Measurements from ENCODE around the gene RBM33.
A peak's percentile ranks its signal among the peaks of the same experiment; 100 is the strongest.

Gene RBM33

DNA sequence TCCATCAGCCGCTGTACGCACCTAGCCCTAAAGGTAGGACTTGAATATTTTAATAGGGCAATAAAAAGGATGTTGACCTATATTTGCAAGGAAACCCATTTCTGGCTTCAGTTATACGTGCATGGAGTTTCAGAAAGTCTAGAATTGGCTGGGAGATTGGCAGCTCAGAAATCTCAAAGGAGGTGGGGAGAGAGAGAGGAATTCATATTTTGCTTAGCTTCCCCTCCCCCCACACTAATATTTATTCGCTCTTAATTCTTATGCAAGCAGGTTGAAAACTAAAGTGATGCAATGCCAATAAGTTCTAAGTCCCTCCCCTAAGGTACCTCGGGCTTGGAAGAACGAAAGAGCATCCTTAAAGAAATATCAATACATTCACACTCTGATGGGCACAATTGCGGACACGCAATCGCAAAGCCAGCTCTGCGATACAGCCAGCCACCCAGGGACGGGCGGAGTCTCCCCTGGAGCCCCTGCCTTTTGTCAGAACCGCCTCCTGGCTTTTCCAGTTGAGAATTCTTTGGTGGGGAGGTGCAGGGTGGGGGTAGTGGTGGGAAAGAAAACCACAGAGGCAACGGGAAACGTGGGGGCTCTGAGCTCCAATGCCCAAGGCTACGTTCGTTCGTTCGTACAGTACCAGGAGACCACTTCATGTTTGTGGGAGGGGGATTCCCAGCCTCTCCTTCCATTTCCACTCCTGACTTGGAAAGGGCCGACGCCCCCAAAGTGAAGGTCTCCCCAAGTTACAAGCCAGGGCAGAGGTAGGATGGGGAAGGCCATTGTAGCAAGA, 166.5 kb downstream of the RBM33 start:
- TF ChIP-seq Cebpa-rat (IDR thresholded peaks at IDR 0.05): no peak
- peaks cover 27 to 47% (median 37%) of the 10 kb centered on the region in 10 experiments for H3K4me1 ChIP-seq
- peaks cover 94 to 99% (median 98%) of the 10 kb centered on the region in 11 experiments for H3K27me3 ChIP-seq
- H4K20me1 ChIP-seq: peaks cover 0 to 83% (median 63%) of the 10 kb centered on the region in 11 experiments; a peak in 18 of 22 replicates
- no peaks in the 10 kb centered on the region for H3K36me3 ChIP-seq
- peaks cover 0 to 4% (median 0%) of the 10 kb centered on the region in 11 experiments; a peak in 2 of 22 replicates for H3K9me3 ChIP-seq (replicated peaks in 1 of 11)
- H3K4me3 ChIP-seq: no peak overlapping the region
- no peak overlapping the region for H3K9ac ChIP-seq
- H3K4me2 ChIP-seq: peak overlapping the region in 1 of 11 experiments; percentile 73; a peak in 1 of 22 replicates
- H3K27ac ChIP-seq: no peak overlapping the region

DNA sequence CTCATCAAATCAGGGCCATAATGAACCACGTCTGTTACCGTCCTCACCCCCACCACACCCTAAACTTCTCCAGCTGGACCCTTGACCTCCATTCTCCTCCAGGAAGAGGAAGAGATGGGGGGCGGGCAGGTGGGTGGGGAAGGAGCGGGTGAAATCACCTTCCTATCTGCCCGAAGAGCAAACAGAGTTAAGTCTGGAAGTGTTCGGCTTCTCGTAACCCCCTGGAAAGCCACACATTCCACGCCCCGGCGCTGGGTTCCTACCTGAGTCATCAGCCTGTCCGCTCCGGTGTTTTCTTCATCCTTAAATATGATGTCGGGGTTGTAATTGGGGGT, 167.1 kb downstream of the RBM33 start:
- H3K36me3 ChIP-seq: no peaks in the 10 kb centered on the region
- H3K4me2 ChIP-seq: peak overlapping the region in 6 of 11 experiments; percentile 28 to 73 (median 52); a peak in 10 of 22 replicates
- peaks cover 27 to 46% (median 37%) of the 10 kb centered on the region in 10 experiments for H3K4me1 ChIP-seq
- peaks cover 0 to 82% (median 58%) of the 10 kb centered on the region in 11 experiments; a peak in 18 of 22 replicates for H4K20me1 ChIP-seq
- peak overlapping the region in 1 of 10 experiments; percentile 13; a peak in 1 of 20 replicates for H3K4me3 ChIP-seq
- H3K9me3 ChIP-seq (replicated peaks in 1 of 11): peaks cover 0 to 4% (median 0%) of the 10 kb centered on the region in 11 experiments; a peak in 2 of 22 replicates
- peaks cover 88 to 99% (median 96%) of the 10 kb centered on the region in 11 experiments for H3K27me3 ChIP-seq
- no peak overlapping the region for H3K27ac ChIP-seq
- H3K9ac ChIP-seq: no peak overlapping the region
- no peak for TF ChIP-seq Cebpa-rat (IDR thresholded peaks at IDR 0.05)

DNA sequence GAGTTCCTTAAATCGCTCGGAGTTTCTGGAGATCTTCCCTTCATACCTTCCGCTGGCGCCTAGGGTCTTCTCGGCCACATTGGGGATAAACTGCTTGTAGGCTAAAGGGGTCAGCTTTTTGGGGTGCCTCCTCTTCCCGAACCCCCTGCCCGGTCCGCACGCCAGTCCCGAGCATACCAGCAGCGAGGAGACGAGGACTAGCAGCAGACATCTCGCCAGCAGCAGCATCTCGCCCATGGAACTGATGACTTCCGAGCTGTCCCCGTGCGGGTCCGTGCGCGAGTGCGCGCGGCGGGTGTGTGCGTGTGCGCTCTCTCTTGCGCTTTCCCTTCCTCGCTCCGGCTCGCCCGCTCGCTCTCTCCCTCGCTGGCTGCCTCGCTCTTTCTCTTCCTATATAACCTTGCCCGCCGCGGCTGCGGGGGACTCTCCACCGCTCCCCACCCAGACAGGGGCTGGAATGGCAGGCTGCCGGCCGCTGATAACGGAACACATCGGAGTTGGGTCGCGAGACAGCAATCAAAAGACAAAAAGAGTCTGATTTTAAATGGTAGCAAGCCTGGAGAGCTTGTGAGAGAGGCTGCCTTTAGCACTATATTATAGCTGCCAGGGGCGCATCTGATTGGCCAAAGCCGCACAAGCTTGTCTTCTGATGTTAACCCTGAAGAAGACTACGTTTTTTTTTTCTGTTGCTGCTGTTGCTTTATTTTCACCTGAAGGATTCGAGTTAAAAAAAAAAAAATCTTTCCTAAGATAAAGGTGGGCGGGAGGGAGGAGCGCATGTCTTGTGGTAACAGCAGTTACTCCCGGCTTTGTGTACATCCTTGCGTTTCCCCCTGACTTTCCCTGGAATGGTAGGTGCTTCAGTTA, 167.7 kb downstream of the RBM33 start, which contains the start of gene SHH:
TSS of gene SHH (minus strand) at position 569 of the 867 bp plus-strand sequence. CDS start at position 228, 341 bp downstream.
- H3K36me3 ChIP-seq: no peaks in the 10 kb centered on the region
- no peak within 1 kb of the TSS for H3K9ac ChIP-seq
- peaks cover 0 to 8% (median 1%) of the 10 kb centered on the region in 11 experiments; a peak in 15 of 22 replicates for H3K9me3 ChIP-seq (replicated peaks in 1 of 11)
- peak within 1 kb of the TSS in 10 of 11 experiments; percentile 16 to 73 (median 41); a peak in 15 of 22 replicates for H3K4me2 ChIP-seq
- TF ChIP-seq Cebpa-rat (IDR thresholded peaks at IDR 0.05): no peak
- peak within 1 kb of the TSS in 3 of 10 experiments; percentile 13 to 24 (median 18); a peak in 3 of 20 replicates for H3K4me3 ChIP-seq
- H3K4me1 ChIP-seq: peaks cover 25 to 40% (median 33%) of the 10 kb centered on the region in 10 experiments
- peaks cover 0 to 76% (median 56%) of the 10 kb centered on the region in 11 experiments; a peak in 18 of 22 replicates for H4K20me1 ChIP-seq
- H3K27ac ChIP-seq: no peak within 1 kb of the TSS
- peaks cover 82 to 98% (median 90%) of the 10 kb centered on the region in 11 experiments for H3K27me3 ChIP-seq

DNA sequence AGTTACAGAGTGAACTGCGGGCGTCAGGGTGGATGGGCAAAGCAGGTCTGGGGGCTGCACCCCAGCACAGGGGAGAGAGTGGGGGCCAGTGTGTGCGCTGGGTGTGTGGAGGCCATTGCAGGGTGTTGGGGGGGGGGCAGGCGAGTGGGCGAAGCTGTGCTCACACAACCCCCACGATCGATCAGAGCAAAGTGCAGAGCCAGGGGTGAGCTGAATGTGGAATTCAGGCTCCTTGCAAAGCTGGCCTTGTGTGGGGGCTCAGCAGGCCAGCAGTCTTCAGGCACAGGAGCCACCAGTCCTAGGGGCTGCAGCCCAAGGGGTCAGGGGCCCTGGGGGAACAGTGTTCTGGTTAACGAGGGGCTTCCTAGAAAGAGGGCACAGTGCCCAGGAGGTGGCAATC, 168.7 kb downstream of the RBM33 start:
- Histone ChIP-seq H3K9ac (no peak overlapping the region), H3K4me2 (no peak overlapping the region), H3K36me3 (no peaks in the 10 kb centered on the region), H3K27ac (no peak overlapping the region), H3K27me3 (peaks cover 77 to 97% (median 81%) of the 10 kb centered on the region in 11 experiments), H3K4me1 (peaks cover 15 to 33% (median 24%) of the 10 kb centered on the region in 10 experiments), H4K20me1 (peaks cover 0 to 72% (median 54%) of the 10 kb centered on the region in 11 experiments; a peak in 18 of 22 replicates), H3K4me3 (no peak overlapping the region), H3K9me3 (replicated peaks in 1 of 11) (peaks cover 6 to 18% (median 10%) of the 10 kb centered on the region in 11 experiments; a peak in 19 of 22 replicates)
- TF ChIP-seq Cebpa-rat (IDR thresholded peaks at IDR 0.05): no peak

DNA sequence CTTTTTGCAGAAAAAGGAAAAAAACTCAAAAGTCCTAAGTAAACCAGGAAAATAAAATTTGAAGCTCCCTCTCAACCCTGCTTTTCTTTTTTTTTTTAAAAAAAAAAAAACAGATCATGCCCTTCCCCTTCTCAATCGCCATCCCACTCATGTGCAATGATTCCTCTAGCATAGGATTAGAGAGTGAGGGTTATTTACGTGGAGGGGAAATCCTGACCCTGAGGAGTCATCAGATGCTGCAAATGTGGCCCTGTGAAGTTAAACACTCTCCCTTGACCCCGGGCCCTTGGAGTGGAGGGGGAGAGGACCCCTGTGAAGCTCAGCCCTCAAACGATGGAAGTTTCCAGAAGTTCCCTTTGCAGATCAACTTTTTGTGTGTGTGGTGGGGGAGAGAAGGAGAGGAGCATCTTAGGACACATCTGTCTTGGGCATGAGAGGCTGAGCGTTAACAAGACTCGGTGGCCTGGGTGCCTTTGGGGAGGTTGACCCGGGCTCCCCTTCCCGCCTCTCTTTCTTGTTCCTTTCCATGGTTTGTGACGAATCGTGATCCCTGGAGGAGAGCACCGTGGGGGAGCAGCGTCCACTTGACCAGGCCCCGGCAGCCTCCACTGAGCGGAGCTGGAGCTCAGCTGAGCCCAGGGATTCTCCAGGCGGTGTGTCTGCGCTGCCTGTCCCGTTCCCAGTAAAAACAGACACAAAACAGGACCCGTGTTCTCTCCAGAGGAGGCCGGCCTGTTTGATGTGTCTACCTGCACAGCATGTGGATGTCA, 169.3 kb downstream of the RBM33 start:
- Histone ChIP-seq H3K27ac (no peak overlapping the region), H3K36me3 (no peaks in the 10 kb centered on the region), H3K4me1 (peaks cover 9 to 33% (median 24%) of the 10 kb centered on the region in 10 experiments), H3K4me2 (no peak overlapping the region), H3K27me3 (peaks cover 71 to 96% (median 78%) of the 10 kb centered on the region in 11 experiments), H3K9ac (no peak overlapping the region), H3K9me3 (replicated peaks in 1 of 11) (peaks cover 6 to 19% (median 10%) of the 10 kb centered on the region in 11 experiments; a peak in 19 of 22 replicates), H4K20me1 (peaks cover 0 to 66% (median 48%) of the 10 kb centered on the region in 11 experiments; a peak in 18 of 22 replicates), H3K4me3 (no peak overlapping the region)
- TF ChIP-seq Cebpa-rat (IDR thresholded peaks at IDR 0.05): no peak

DNA sequence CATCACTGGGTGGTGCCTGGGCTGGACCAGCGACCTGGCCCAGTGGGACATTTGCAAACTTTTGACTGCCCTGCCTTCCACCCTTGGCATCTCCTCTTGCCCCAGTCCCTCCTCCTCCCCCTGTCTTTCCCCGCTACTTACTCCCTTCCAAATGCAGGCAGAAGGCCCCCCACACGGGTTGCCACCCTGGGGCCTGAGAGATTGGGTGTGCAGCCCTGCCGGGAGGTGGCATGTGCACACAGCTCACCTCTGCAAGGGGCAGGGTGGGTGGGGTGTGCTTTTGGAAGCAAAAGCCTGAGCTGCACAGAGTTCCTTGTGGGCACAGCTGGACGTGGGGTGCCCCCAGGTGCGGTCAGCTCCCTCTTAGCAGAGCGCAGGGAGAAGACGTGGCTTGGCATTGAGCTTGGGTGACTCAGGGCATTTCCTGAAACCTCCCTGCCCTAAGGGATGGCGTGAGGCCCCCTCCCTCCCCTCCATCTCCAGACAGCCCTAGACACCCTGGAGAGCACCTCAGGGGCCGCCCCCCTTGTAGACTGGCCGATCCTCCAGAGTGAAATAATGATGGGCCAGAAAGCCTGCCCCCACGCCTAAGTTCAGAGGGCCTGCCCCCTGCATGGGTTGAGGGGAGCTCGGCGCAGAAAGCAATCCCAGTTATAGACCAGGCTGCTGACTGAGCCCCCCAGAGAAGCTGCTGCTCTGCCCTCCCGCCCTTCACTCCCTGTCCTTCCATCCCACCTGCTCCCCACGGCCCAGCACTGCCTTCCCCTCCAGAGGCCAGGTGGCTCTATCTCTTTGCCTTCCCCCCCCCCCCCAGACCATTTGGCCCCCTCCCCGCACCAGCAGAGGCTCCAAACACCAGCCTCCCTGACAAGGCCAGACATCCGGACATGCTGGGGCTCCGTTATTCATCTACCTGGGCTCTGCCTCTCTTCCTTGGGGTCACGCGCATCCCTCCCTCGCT, 170.1 kb downstream of the RBM33 start:
- Histone ChIP-seq H3K9me3 (replicated peaks in 1 of 11) (peaks cover 6 to 19% (median 10%) of the 10 kb centered on the region in 11 experiments; a peak in 19 of 22 replicates), H3K4me1 (peaks cover under 1 to 25% (median 17%) of the 10 kb centered on the region in 10 experiments; a peak in 16 of 20 replicates), H3K9ac (no peak overlapping the region), H3K4me3 (no peak overlapping the region), H3K27me3 (peaks cover 62 to 94% (median 71%) of the 10 kb centered on the region in 11 experiments), H3K4me2 (no peak overlapping the region), H3K36me3 (no peaks in the 10 kb centered on the region), H4K20me1 (peaks cover 0 to 57% (median 39%) of the 10 kb centered on the region in 11 experiments; a peak in 17 of 22 replicates), H3K27ac (no peak overlapping the region)
- TF ChIP-seq Cebpa-rat (IDR thresholded peaks at IDR 0.05): no peak
